Esophagus muscularis mucosa (tissue), 3 donors: ENCODE measurements around the gene PTMA.

Experiments
- CTCF ChIP-seq, 3 experiments: fragments of 200-600 bp in 2 of 3; fragments of 450-650 bp in 1 of 3; sonication (generic) in 2 of 3; IDR thresholded peaks; one replicate each; pipeline ENCODE4 v1.5.1; 2017 to 2019; ENCODE audit warnings: antibody characterized with exemption in 3 of 3, mild to moderate bottlenecking in 2 of 3, moderate library complexity in 1 of 3
- POLR2A ChIP-seq: fragments of 450-650 bp; IDR thresholded peaks from one replicate; pipeline ENCODE4 v1.6.1; 2017; ENCODE audit warnings: antibody characterized with exemption, moderate library complexity, mild to moderate bottlenecking, low read depth

- TF ChIP-seq CTCF (IDR thresholded peaks at IDR 0.05) (no peak), POLR2A (no peak)
Measured at GRCh38 chr2:231722721-231723307, 14.5 kb downstream of the PTMA start.
